Measurements from ENCODE around the gene TRIM37. TPM values are rescaled to one million over a fixed set of nuclear protein-coding genes. Genes with fewer than 3 reads are reported as not detected.
A peak's percentile ranks its signal among the peaks of the same experiment; 100 is the strongest.

TRIM37 gene
- total and polyA plus RNA-seq, 2 donors (not counting 1 experiment from before 2014, with no cell fraction given): 5.1 to 28.3 TPM

DNA sequence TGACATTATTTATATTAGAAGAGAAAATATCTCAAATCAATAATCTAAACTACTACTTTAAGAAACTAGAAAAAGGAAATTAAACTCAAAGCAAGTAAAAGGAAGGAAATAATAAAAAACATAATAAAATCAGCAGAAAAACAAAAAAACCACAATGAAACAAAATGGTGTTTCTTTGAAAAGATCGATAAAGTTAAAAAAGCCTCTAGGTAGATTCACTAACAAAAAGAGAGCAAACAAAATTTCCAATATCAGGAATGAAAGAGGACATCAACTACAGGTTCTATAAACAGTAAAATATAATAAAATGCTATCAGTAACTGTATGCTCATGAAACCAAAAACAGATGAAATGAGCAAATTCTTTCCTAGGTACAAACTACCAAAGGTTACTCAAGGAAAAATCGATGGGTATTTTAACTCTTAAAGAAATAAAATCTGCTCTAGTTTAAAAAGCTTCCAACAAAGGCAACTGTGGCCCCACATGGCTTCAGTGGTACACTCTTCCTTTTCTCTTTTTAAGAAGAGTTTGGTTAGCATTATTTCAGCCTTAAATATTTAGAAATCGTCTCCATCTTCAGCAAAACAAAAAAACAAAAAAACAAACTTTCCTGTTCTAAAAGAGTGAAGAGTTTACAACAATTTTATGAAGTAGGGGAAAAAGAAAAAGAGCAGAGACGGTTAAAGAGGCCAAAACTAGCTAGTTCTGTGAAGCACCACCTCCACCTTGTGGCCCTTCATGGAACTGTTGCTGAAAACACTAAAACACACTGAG is 102.2 kb downstream of the TRIM37 start:
- WGBS (ENCODE audit: insufficient coverage): no CpG with 5 or more reads among the region's 4 CpGs
- H3K79me2 ChIP-seq (ENCODE audit: control insufficient read depth, insufficient read depth, low read length): no peaks in the 10 kb centered on the region
- peak overlapping the region in 1 of 2 donors; percentile 52 for H3K27ac ChIP-seq (ENCODE audit: low read length in 2 of 2)
- no peaks in the 10 kb centered on the region for H3K27me3 ChIP-seq (replicated peaks in 1 of 4; ENCODE audit: control extremely low read depth in 1 of 4, control insufficient read depth in 3 of 4, insufficient read depth in 4 of 4, low read length in 3 of 4)
- H3K4me3 ChIP-seq (ENCODE audit: control extremely low read depth in 1 of 5, extremely low read depth in 1 of 5, insufficient read depth in 1 of 5, low read depth in 2 of 5, low read length in 4 of 5): no peak overlapping the region
- H4K20me1 ChIP-seq (ENCODE audit: control insufficient read depth, insufficient read depth, low read length, poor library complexity, severe bottlenecking): no peaks in the 10 kb centered on the region
- peaks cover 28% of the 10 kb centered on the region for H3K4me1 Mint-ChIP-seq
- no peaks in the 10 kb centered on the region for H3K9me3 Mint-ChIP-seq (ENCODE audit: insufficient read depth)
- peak overlapping the region; percentile 7 for H3K4me3 Mint-ChIP-seq
- peaks cover 16 to 22% of the 10 kb centered on the region in 2 donors for H3K4me1 ChIP-seq (ENCODE audit: control insufficient read depth in 2 of 2, insufficient read depth in 2 of 2, low read length in 2 of 2)
- DNase-seq (peak; percentile 81), ATAC-seq (ENCODE audit: low read depth) (peak; percentile 37)
- peak overlapping the region; percentile 40 for H2AFZ ChIP-seq (ENCODE audit: insufficient read depth, low read depth, low read length, poor library complexity, severe bottlenecking)
- ChIA-PET POLR2A (interaction anchor here (1.1 to 1.3 kb wide), 2 partner anchors 417 to 486 kb away, joined by 5 read pairs; no protein-coding TSS in a partner anchor), CTCF (interaction anchor here (0.6 to 10.0 kb wide), 29 partner anchors 9 to 805 kb away, joined by 3 to 199 read pairs (median 3); partner anchors contain the start of genes MTMR4, PRR11, RAD51C and SKA2)
- H3K27ac Mint-ChIP-seq: peak overlapping the region; percentile 72
- TF ChIP-seq, protein P1, sequence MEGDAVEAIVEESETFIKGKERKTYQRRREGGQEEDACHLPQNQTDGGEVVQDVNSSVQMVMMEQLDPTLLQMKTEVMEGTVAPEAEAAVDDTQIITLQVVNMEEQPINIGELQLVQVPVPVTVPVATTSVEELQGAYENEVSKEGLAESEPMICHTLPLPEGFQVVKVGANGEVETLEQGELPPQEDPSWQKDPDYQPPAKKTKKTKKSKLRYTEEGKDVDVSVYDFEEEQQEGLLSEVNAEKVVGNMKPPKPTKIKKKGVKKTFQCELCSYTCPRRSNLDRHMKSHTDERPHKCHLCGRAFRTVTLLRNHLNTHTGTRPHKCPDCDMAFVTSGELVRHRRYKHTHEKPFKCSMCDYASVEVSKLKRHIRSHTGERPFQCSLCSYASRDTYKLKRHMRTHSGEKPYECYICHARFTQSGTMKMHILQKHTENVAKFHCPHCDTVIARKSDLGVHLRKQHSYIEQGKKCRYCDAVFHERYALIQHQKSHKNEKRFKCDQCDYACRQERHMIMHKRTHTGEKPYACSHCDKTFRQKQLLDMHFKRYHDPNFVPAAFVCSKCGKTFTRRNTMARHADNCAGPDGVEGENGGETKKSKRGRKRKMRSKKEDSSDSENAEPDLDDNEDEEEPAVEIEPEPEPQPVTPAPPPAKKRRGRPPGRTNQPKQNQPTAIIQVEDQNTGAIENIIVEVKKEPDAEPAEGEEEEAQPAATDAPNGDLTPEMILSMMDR (IDR thresholded peaks at IDR 0.05): peak; percentile 99
- no peak for TF ChIP-seq EZH2 (IDR thresholded peaks at IDR 0.05; ENCODE audit: borderline replicate concordance, insufficient read depth, low read depth, low read length, poor library complexity, severe bottlenecking)
- no peaks in the 10 kb centered on the region for H3K27me3 Mint-ChIP-seq
- H3K36me3 ChIP-seq (replicated peaks in 1 of 2; ENCODE audit: control extremely low read depth in 1 of 2, control insufficient read depth in 1 of 2, extremely low read depth in 1 of 2, insufficient read depth in 2 of 2, low read length in 1 of 2): peaks cover 2 to 11% of the 10 kb centered on the region in 2 experiments
- no peak overlapping the region for H3K9ac ChIP-seq (ENCODE audit: low read length)
- H3K4me2 ChIP-seq (replicated peaks; ENCODE audit: low read depth, low read length, poor library complexity, severe bottlenecking): no peak overlapping the region
- intact Hi-C loops (cut with micrococcal nuclease): loop anchor here (1.0 to 5.0 kb wide), 4 partner anchors 417 to 486 kb away; no protein-coding TSS in a partner anchor
- no peaks in the 10 kb centered on the region for H3K9me3 ChIP-seq (ENCODE audit: control extremely low read depth in 1 of 3, control insufficient read depth in 2 of 3, insufficient read depth in 1 of 3, low read length in 2 of 3)

DNA sequence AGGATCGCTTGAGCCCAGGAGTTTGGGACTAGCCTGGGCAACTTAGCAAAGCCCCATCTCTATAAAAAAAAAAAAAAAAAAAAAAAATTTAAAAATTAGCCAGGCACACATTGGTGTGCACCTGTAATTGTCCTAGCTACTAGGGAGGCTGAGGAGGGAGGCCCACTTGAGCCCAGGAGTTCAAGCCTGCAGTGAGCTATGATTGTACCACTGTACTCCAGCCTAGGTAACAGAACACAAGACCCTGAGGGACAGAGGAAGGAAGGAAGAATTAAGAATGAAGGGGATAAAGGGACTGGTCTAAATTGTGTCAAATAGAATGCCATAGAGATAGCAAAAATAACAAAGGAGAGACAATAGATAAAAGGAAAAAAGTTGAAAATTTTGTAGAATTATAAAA is 102.8 kb downstream of the TRIM37 start:
- no peaks in the 10 kb centered on the region for H3K9me3 ChIP-seq (ENCODE audit: control extremely low read depth in 1 of 3, control insufficient read depth in 2 of 3, insufficient read depth in 1 of 3, low read length in 2 of 3)
- peaks cover 16 to 23% of the 10 kb centered on the region in 2 donors for H3K4me1 ChIP-seq (ENCODE audit: control insufficient read depth in 2 of 2, insufficient read depth in 2 of 2, low read length in 2 of 2)
- no peaks in the 10 kb centered on the region for H4K20me1 ChIP-seq (ENCODE audit: control insufficient read depth, insufficient read depth, low read length, poor library complexity, severe bottlenecking)
- no peak overlapping the region for H3K4me3 Mint-ChIP-seq
- H3K9me3 Mint-ChIP-seq (ENCODE audit: insufficient read depth): no peaks in the 10 kb centered on the region
- WGBS (ENCODE audit: insufficient coverage): no CpG with 5 or more reads among the region's 1 CpG
- ChIA-PET CTCF (interaction anchor here (0.6 to 10.0 kb wide), 12 partner anchors 14 to 1451 kb away, joined by 3 to 199 read pairs (median 4); partner anchors contain the start of genes RAD51C and TEX14), POLR2A (interaction anchor here (0.7 to 1.3 kb wide), 3 partner anchors 485 to 1017 kb away, joined by 3 to 9 read pairs (median 5); no protein-coding TSS in a partner anchor)
- H3K27me3 Mint-ChIP-seq: no peaks in the 10 kb centered on the region
- H3K27ac ChIP-seq (ENCODE audit: low read length in 2 of 2): no peak overlapping the region
- no peak for DNase-seq
- no peak overlapping the region for H3K9ac ChIP-seq (ENCODE audit: low read length)
- TF ChIP-seq EZH2 (IDR thresholded peaks at IDR 0.05; ENCODE audit: borderline replicate concordance, insufficient read depth, low read depth, low read length, poor library complexity, severe bottlenecking): no peak
- TF ChIP-seq, protein P1 (IDR thresholded peaks at IDR 0.05): no peak
- no peaks in the 10 kb centered on the region for H3K27me3 ChIP-seq (replicated peaks in 1 of 4; ENCODE audit: control extremely low read depth in 1 of 4, control insufficient read depth in 3 of 4, insufficient read depth in 4 of 4, low read length in 3 of 4)
- no peak overlapping the region for H3K4me3 ChIP-seq (ENCODE audit: control extremely low read depth in 1 of 5, extremely low read depth in 1 of 5, insufficient read depth in 1 of 5, low read depth in 2 of 5, low read length in 4 of 5)
- H3K27ac Mint-ChIP-seq: no peak overlapping the region
- ATAC-seq (ENCODE audit: low read depth): no peak
- no peaks in the 10 kb centered on the region for H3K79me2 ChIP-seq (ENCODE audit: control insufficient read depth, insufficient read depth, low read length)
- peaks cover 2 to 11% of the 10 kb centered on the region in 2 experiments for H3K36me3 ChIP-seq (replicated peaks in 1 of 2; ENCODE audit: control extremely low read depth in 1 of 2, control insufficient read depth in 1 of 2, extremely low read depth in 1 of 2, insufficient read depth in 2 of 2, low read length in 1 of 2)
- no peak overlapping the region for H3K4me2 ChIP-seq (replicated peaks; ENCODE audit: low read depth, low read length, poor library complexity, severe bottlenecking)
- H2AFZ ChIP-seq (ENCODE audit: insufficient read depth, low read depth, low read length, poor library complexity, severe bottlenecking): no peak overlapping the region
- intact Hi-C loops (cut with micrococcal nuclease): loop anchor here (2.0 to 5.0 kb wide), 2 partner anchors 427 to 472 kb away; no protein-coding TSS in a partner anchor
- peaks cover 30% of the 10 kb centered on the region for H3K4me1 Mint-ChIP-seq

All from B cell (primary cell).